Measurements from ENCODE around the gene SLC39A5.

The SLC39A5 gene

GRCh38 chr12:56237552-56237951, 7.7 kb downstream of the SLC39A5 start:
- in situ Hi-C loops (cut with HindIII; ENCODE audit: low sequenced_read_pairs) = no loop called here
- H3K4me3 ChIP-seq (ENCODE audit: low read depth, low read length) = no peak overlapping the region
- TF ChIP-seq, protein P1, sequence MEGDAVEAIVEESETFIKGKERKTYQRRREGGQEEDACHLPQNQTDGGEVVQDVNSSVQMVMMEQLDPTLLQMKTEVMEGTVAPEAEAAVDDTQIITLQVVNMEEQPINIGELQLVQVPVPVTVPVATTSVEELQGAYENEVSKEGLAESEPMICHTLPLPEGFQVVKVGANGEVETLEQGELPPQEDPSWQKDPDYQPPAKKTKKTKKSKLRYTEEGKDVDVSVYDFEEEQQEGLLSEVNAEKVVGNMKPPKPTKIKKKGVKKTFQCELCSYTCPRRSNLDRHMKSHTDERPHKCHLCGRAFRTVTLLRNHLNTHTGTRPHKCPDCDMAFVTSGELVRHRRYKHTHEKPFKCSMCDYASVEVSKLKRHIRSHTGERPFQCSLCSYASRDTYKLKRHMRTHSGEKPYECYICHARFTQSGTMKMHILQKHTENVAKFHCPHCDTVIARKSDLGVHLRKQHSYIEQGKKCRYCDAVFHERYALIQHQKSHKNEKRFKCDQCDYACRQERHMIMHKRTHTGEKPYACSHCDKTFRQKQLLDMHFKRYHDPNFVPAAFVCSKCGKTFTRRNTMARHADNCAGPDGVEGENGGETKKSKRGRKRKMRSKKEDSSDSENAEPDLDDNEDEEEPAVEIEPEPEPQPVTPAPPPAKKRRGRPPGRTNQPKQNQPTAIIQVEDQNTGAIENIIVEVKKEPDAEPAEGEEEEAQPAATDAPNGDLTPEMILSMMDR (IDR thresholded peaks at IDR 0.05; ENCODE audit: low read depth, low read length, missing control alignments) = no peak
- DNase-seq (ENCODE audit: low read depth) = no peak

DNA sequence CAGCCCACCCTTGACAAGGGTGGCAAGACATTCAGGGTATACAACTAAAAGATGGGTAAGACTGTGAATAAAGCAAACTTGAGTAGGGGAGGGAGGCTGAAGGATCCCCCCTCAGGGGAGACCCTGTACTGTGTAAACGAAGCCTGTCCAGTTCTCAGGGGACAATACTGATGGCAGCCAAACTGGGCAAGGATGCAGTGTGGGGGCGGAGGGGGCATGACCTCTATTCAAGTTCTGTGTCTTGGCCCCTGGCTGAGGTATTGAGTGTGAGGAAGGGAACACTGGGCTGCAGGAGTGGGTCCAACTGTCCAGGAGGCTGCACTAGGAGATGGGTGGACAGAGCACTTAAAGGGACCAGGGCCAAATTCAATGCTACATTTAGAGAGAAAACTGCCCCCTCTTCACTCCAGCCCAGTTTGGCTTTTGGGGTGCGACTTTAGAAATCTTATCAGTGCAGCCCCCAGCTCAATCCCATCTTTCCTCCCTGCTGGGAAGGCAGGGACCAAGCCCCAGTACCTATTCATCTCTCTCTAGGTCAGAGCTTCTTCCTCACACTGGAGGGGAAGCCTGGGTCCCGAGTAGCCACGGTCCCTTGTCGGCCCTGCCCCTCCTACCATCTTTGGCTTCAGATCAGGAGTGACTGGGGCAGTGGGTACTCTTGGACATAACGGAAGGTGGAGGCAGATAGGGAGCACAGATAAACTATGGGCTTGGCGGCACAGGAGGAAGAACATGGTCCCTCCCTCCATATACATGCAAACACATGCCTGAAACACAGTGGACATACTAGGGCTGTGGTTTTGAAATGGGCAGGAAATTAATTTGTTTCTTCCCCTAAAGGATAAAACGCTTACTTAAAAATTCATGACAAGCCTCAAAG, 11.8 kb downstream of the SLC39A5 start:
- no peak for DNase-seq (ENCODE audit: low read depth)
- in situ Hi-C loops (cut with HindIII; ENCODE audit: low sequenced_read_pairs) = no loop called here
- H3K4me3 ChIP-seq (ENCODE audit: low read depth, low read length) = no peak overlapping the region
- TF ChIP-seq, protein P1 (IDR thresholded peaks at IDR 0.05; ENCODE audit: low read depth, low read length, missing control alignments) = no peak

- DNase-seq (ENCODE audit: low read depth) = no peak
- in situ Hi-C loops (cut with HindIII; ENCODE audit: low sequenced_read_pairs) = no loop called here
- no peak overlapping the region for H3K4me3 ChIP-seq (ENCODE audit: low read depth, low read length)
- TF ChIP-seq, protein P1 (IDR thresholded peaks at IDR 0.05; ENCODE audit: low read depth, low read length, missing control alignments) = no peak
These were observed 13.1 kb downstream of the SLC39A5 start for GRCh38 chr12:56242986-56243385.

DNA sequence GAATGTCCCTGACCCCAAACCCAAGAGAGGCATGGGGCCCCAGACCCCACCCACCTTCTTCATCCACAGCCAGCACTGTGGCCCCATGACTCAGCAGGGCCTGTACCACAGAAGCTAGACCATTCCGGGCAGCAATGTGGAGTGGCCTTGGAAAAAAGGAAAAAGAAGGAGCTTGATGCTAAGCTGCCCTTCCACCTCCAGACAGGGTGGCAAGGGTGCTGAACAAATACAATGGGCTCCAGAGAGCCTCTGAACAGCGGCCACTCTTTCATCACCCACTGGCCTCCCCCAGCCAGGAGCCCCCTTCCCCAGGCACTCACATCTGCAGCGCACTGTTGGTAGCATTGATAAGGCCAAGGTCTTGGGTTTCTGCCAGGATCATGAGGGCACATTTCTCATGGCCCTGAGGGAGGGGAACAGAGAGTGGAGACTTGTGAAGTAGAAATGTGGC, 13.9 kb downstream of the SLC39A5 start:
- no peak for DNase-seq (ENCODE audit: low read depth)
- in situ Hi-C loops (cut with HindIII; ENCODE audit: low sequenced_read_pairs) = no loop called here
- TF ChIP-seq, protein P1 (IDR thresholded peaks at IDR 0.05; ENCODE audit: low read depth, low read length, missing control alignments) = no peak
- no peak overlapping the region for H3K4me3 ChIP-seq (ENCODE audit: low read depth, low read length)

- in situ Hi-C loops (cut with HindIII; ENCODE audit: low sequenced_read_pairs) = no loop called here
- TF ChIP-seq, protein P1 (IDR thresholded peaks at IDR 0.05; ENCODE audit: low read depth, low read length, missing control alignments) = no peak
- no peak overlapping the region for H3K4me3 ChIP-seq (ENCODE audit: low read depth, low read length)
- DNase-seq (ENCODE audit: low read depth) = no peak
These were observed 14.6 kb downstream of the SLC39A5 start for GRCh38 chr12:56244494-56244893.

DNA sequence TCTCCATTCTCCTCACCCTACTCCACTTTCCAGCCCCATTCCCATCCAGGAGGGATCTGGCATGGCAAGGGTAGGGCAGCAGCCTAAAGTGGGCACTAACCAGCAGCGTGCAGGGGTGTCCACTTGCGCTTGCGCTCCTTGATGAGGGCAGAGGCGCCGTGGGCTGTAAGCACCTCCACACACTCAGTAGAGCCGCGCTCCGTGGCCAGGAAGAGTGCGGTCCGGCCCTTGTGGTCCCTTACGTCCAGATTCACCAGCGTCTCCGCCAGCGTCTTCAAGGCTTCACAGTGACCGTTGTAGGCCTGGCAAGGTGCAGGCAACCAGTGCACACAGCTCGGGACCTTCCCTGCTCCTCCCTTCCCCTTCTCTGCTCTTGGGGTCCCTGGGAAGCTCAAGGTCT, 18.1 kb downstream of the SLC39A5 start:
- no peak overlapping the region for H3K4me3 ChIP-seq (ENCODE audit: low read depth, low read length)
- DNase-seq (ENCODE audit: low read depth) = no peak
- in situ Hi-C loops (cut with HindIII; ENCODE audit: low sequenced_read_pairs) = no loop called here
- TF ChIP-seq, protein P1 (IDR thresholded peaks at IDR 0.05; ENCODE audit: low read depth, low read length, missing control alignments) = no peak

Data from astrocyte of the cerebellum (primary cell).